SK-N-SH (cell line): ENCODE data around the gene ZNF664. TPM values are rescaled to one million over a fixed set of nuclear protein-coding genes. Genes with fewer than 3 reads are reported as not detected.

ENCODE experiments used
- CTCF ChIA-PET: fragments of 300-600, 350-600 bp; formaldehyde crosslinking; extraction: SDS; loops from one replicate; lab custom pipeline; 2021; lab: Yijun Ruan, JAX
- POLR2A ChIA-PET: fragments of 350-600 bp; sonication (Branson Sonifier 250); formaldehyde crosslinking; extraction: SDS; loops from one replicate; lab custom pipeline; 2020; ENCODE audit warnings: antibody characterized with exemption, inconsistent platforms; lab: Yijun Ruan, JAX
- DNase-seq: peaks from one replicate; pipeline ENCODE4 v3.0.0; 2012
- H2AFZ ChIP-seq: fragments of 200-600 bp; sonication (generic); 2 replicates; pipeline ENCODE4 v1.8.1; 2016; ENCODE audit warnings: antibody characterized with exemption, mild to moderate bottlenecking, low read depth
- H3F3A ChIP-seq: fragments of 200-600 bp; sonication (generic); replicated peaks from 2 replicates; pipeline ENCODE3; 2016; ENCODE audit warnings: antibody characterized with exemption, mild to moderate bottlenecking; ENCODE audit not compliant: insufficient read depth
- H3K27ac ChIP-seq, 2 experiments: fragments of 200-500 bp in 1 of 2; fragments of 200-600 bp in 1 of 2; sonication (Bioruptor generic) in 1 of 2; sonication (generic), shearing (Covaris generic) in 1 of 2; 2 replicates each; pipeline versions ENCODE4 v1.5.1 to v1.6.1; 2014 to 2016; ENCODE audit warnings: low read depth in 2 of 2, inconsistent platforms in 1 of 2, low read length in 1 of 2, mild to moderate bottlenecking in 1 of 2, mixed read lengths in 1 of 2
- H3K27me3 ChIP-seq: fragments of 200-600 bp; sonication (generic), shearing (Covaris generic); 2 replicates; pipeline ENCODE4 v1.6.1; 2016; ENCODE audit warnings: mixed run types; ENCODE audit not compliant: insufficient read depth
- H3K36me3 ChIP-seq, 2 experiments: fragments of 200-500 bp in 1 of 2; fragments of 200-600 bp in 1 of 2; sonication (Bioruptor generic) in 1 of 2; sonication (generic) in 1 of 2; replicated peaks in 1 of 2; 2 replicates each; pipeline versions ENCODE3 to v1.5.1; 2014 to 2016; ENCODE audit warnings: low read length in 1 of 2, mild to moderate bottlenecking in 1 of 2; ENCODE audit not compliant: insufficient read depth in 2 of 2, control insufficient read depth in 1 of 2
- H3K4me1 ChIP-seq, 2 experiments: fragments of 200-500 bp in 1 of 2; fragments of 200-600 bp in 1 of 2; sonication (Bioruptor generic) in 1 of 2; sonication (generic), shearing (Covaris generic) in 1 of 2; 2 replicates each; pipeline versions ENCODE4 v1.5.1 to v1.6.1; 2014 to 2016; ENCODE audit warnings: low read depth in 1 of 2, low read length in 1 of 2, mixed run types in 1 of 2; ENCODE audit not compliant: insufficient read depth in 2 of 2, control insufficient read depth in 1 of 2
- H3K4me2 ChIP-seq: fragments of 200-600 bp; sonication (generic), shearing (Covaris generic); 2 replicates; pipeline ENCODE4 v1.6.1; 2017; ENCODE audit warnings: mixed run types
- H3K4me3 ChIP-seq, 2 experiments: fragments of 200-500 bp in 1 of 2; fragments of 200-600 bp in 1 of 2; sonication (Bioruptor generic) in 1 of 2; sonication (generic), shearing (Covaris generic) in 1 of 2; 2 replicates each; pipeline versions ENCODE4 v1.5.1 to v1.8.1; 2014 to 2016; ENCODE audit warnings: low read depth in 2 of 2, inconsistent platforms in 1 of 2, low read length in 1 of 2, mild to moderate bottlenecking in 1 of 2, mixed read lengths in 1 of 2, moderate library complexity in 1 of 2
- H3K79me2 ChIP-seq: fragments of 200-600 bp; sonication (generic); 2 replicates; pipeline ENCODE4 v1.8.1; 2017; ENCODE audit warnings: mild to moderate bottlenecking; ENCODE audit not compliant: insufficient read depth
- H3K9ac ChIP-seq: fragments of 200-600 bp; sonication (generic); 2 replicates; pipeline ENCODE4 v1.6.1; 2017; ENCODE audit warnings: mixed run types
- H3K9me2 ChIP-seq: fragments of 200-600 bp; sonication (generic); 2 replicates; pipeline ENCODE4 v1.6.1; 2017; ENCODE audit warnings: mixed run types
- H3K9me3 ChIP-seq: fragments of 200-600 bp; sonication (generic); 2 replicates; pipeline ENCODE4 v1.6.1; 2017; ENCODE audit warnings: mixed run types, mild to moderate bottlenecking, moderate library complexity
- H4K20me1 ChIP-seq: fragments of 200-600 bp; sonication (generic); 2 replicates; pipeline ENCODE4 v1.6.1; 2017; ENCODE audit warnings: mild to moderate bottlenecking, mixed run types; ENCODE audit not compliant: insufficient read depth
- CHD2 ChIP-seq: fragments of 150-350 bp; IDR thresholded peaks from 2 replicates; pipeline ENCODE4 v1.6.1; 2018; ENCODE audit warnings: low read length; ENCODE audit not compliant: partially characterized antibody
- ELF1 ChIP-seq: IDR thresholded peaks from 2 replicates; pipeline ENCODE4 v1.4.0; 2012
- FOXJ3 ChIP-seq: sonication (generic); formaldehyde crosslinking; IDR thresholded peaks from 2 replicates; pipeline ENCODE4 v1.5.1; 2020; ENCODE audit warnings: mild to moderate bottlenecking, missing genetic modification reagents
- GABPA ChIP-seq: IDR thresholded peaks from 2 replicates; pipeline ENCODE4 v1.4.0; 2012; ENCODE audit warnings: low read depth, mild to moderate bottlenecking
- GATA2 ChIP-seq: sonication (generic); formaldehyde crosslinking; IDR thresholded peaks from 2 replicates; pipeline ENCODE4 v1.5.0; 2020; ENCODE audit warnings: mild to moderate bottlenecking, missing genetic modification reagents
- MEF2A ChIP-seq: IDR thresholded peaks from 2 replicates; pipeline ENCODE4 v1.4.0; 2012; ENCODE audit warnings: low read depth, borderline replicate concordance
- NRF1 ChIP-seq: IDR thresholded peaks from 2 replicates; pipeline ENCODE4 v1.6.1; 2012; ENCODE audit warnings: low read depth, mild to moderate bottlenecking, low read length
- POLR2AphosphoS5 ChIP-seq: IDR thresholded peaks from 2 replicates; pipeline ENCODE4 v1.6.1; 2012; ENCODE audit warnings: low read depth, low read length
- RXRA ChIP-seq: IDR thresholded peaks from 2 replicates; pipeline ENCODE4 v1.4.0; 2012; ENCODE audit warnings: low read depth, mild to moderate bottlenecking, borderline replicate concordance
- SIN3A ChIP-seq: IDR thresholded peaks from 2 replicates; pipeline ENCODE4 v1.6.1; 2012; ENCODE audit warnings: low read depth, mild to moderate bottlenecking, low read length, moderate library complexity, borderline replicate concordance
- SMC3 ChIP-seq: IDR thresholded peaks from 2 replicates; pipeline ENCODE4 v1.6.1; 2012; ENCODE audit warnings: low read depth, low read length, improper control_type of control experiment
- TAF1 ChIP-seq: IDR thresholded peaks from 2 replicates; pipeline ENCODE4 v1.6.1; 2012; ENCODE audit warnings: low read depth, mild to moderate bottlenecking, low read length, moderate library complexity, borderline replicate concordance
- TCF12 ChIP-seq: IDR thresholded peaks from 2 replicates; pipeline ENCODE4 v1.4.0; 2012
- TEAD4 ChIP-seq: IDR thresholded peaks from 2 replicates; pipeline ENCODE4 v1.4.0; 2012; ENCODE audit warnings: mild to moderate bottlenecking, borderline replicate concordance; ENCODE audit not compliant: insufficient read depth
- YY1 ChIP-seq: IDR thresholded peaks from 2 replicates; pipeline ENCODE4 v1.4.0; 2012; ENCODE audit warnings: low read depth, mild to moderate bottlenecking
- ZBTB33 ChIP-seq: IDR thresholded peaks from 2 replicates; pipeline ENCODE4 v1.4.0; 2012; ENCODE audit warnings: low read depth, borderline replicate concordance
- WGBS: methylation state at CpG from one replicate; pipeline ENCODE4 v1.1.6; 2017; ENCODE audit warnings: low lambda C conversion rate; 5-methylcytosine and 5-hydroxymethylcytosine counted together
- polyA plus RNA-seq, 3 experiments: library from polyadenylated mRNA; depleted of rRNA; stranded (reverse); fragments of >200 nt; gene quantifications; 2 replicates each; pipeline ENCODE4 v1.2.3, GENCODE V29; 2012
- TF ChIP-seq, protein P1 (sequence below): fragments of 200-600 bp; sonication (generic); IDR thresholded peaks from 2 replicates; pipeline ENCODE4 v1.6.1; 2017; ENCODE audit warnings: antibody characterized with exemption, mild to moderate bottlenecking, moderate library complexity
- TF ChIP-seq, protein P2 (sequence below): fragments of 150-350 bp; IDR thresholded peaks from 2 replicates; pipeline ENCODE4 v1.6.1; 2017; ENCODE audit warnings: antibody characterized with exemption, low read length, low read depth, borderline replicate concordance

ZNF664 gene
- polyA plus RNA-seq, 1 of the 3 experiments (the other 2 are of a cell fraction), result 34.9 TPM

GRCh38 chr12:123958876-123959275 is 14.1 kb upstream of the ZNF664 start:
- POLR2A ChIA-PET, result no interaction called here
- Histone ChIP-seq H3K9ac (no peak overlapping the region), H4K20me1 (peaks cover 4% of the 10 kb centered on the region; the same call in 1 of the 2 replicates), H3K9me2 (no peaks in the 10 kb centered on the region), H3K79me2 (peaks cover 33% of the 10 kb centered on the region), H3F3A (no peaks in the 10 kb centered on the region), H3K36me3 (peaks cover 0 to 3% of the 10 kb centered on the region in 2 experiments), H2AFZ (no peak overlapping the region), H3K9me3 (no peaks in the 10 kb centered on the region)
- CTCF ChIA-PET, result interaction anchor here (1.1 to 1.3 kb wide), 2 partner anchors 13 to 20 kb away, joined by 3 read pairs; no protein-coding TSS in a partner anchor
- TF ChIP-seq, protein P1, sequence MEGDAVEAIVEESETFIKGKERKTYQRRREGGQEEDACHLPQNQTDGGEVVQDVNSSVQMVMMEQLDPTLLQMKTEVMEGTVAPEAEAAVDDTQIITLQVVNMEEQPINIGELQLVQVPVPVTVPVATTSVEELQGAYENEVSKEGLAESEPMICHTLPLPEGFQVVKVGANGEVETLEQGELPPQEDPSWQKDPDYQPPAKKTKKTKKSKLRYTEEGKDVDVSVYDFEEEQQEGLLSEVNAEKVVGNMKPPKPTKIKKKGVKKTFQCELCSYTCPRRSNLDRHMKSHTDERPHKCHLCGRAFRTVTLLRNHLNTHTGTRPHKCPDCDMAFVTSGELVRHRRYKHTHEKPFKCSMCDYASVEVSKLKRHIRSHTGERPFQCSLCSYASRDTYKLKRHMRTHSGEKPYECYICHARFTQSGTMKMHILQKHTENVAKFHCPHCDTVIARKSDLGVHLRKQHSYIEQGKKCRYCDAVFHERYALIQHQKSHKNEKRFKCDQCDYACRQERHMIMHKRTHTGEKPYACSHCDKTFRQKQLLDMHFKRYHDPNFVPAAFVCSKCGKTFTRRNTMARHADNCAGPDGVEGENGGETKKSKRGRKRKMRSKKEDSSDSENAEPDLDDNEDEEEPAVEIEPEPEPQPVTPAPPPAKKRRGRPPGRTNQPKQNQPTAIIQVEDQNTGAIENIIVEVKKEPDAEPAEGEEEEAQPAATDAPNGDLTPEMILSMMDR, result no peak
- TF ChIP-seq GABPA (no peak), GATA2 (no peak), CHD2 (no peak), NRF1 (no peak), SMC3 (no peak), MEF2A (no peak), FOXJ3 (CRISPR knock-in tag) (no peak), ELF1 (no peak), TEAD4 (no peak), TAF1 (no peak), RXRA (no peak), YY1 (no peak), ZBTB33 (no peak), TCF12 (no peak), POLR2AphosphoS5 (no peak), SIN3A (no peak)
- TF ChIP-seq, protein P2, sequence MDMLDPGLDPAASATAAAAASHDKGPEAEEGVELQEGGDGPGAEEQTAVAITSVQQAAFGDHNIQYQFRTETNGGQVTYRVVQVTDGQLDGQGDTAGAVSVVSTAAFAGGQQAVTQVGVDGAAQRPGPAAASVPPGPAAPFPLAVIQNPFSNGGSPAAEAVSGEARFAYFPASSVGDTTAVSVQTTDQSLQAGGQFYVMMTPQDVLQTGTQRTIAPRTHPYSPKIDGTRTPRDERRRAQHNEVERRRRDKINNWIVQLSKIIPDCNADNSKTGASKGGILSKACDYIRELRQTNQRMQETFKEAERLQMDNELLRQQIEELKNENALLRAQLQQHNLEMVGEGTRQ, result no peak
- TF ChIP-seq, all 33 proteins: peak for 0
- 96% methylated on average over 9 of the region's 9 CpGs for WGBS
- Histone ChIP-seq H3K27ac (no peak overlapping the region), H3K4me2 (no peak overlapping the region), H3K27me3 (no peaks in the 10 kb centered on the region), H3K4me3 (no peak overlapping the region), H3K4me1 (peaks cover 0 to 19% of the 10 kb centered on the region in 2 experiments; a peak in 2 of 4 replicates)
- no peak for DNase-seq
